HG03354 (cell line): ENCODE results near the gene SDHA.
"Not testable (repeated sequence)": the region's sequence is repeated elsewhere in the genome, so short reads cannot be mapped to it uniquely, and the experiment has no call there.

Experiments used
- ATAC-seq: cut with Tn5 transposase; IDR thresholded peaks from one replicate; pipeline ENCODE4 v1.9.1; 2021; ENCODE audit warnings: mild to moderate bottlenecking; ENCODE audit not compliant: unreplicated experiment, poor library complexity, severe bottlenecking

The SDHA gene

DNA sequence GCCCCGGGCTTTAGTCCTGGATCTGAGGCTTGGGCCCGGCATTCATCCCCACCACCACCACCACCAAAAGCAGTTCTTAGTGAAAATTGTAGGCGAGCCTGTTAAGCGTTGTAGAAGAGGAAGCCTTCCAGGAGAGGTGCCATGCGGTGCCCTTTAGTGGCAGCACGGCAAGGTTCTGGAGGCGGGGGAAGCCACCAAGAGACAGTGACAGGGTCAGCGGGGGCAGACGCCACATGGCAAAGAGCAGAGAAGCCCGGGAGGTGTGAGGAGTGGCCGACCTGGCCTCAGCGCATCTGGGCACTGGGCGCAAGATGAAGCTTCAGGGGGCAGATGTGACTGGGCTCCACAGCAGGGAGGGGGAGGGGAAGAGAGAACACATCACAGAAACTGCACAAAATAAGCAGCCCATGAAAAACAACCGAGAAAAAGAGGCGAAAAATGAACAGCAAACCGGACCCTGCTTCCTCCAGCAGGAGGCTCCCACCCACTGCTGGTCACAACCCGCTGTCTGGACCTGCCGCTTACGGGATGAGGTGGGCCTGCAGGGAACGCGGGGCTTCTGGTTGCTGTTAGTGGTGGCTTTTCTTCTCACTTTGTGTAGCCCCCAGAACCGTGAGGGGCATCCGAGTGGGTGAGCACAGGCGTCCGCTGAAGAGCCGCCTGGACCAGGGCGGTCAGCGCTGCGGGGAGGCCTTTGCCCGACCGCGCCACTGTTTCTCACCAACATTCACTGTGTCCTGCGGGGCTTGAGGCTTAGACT is 22.5 kb upstream of the SDHA start:
- no peak for ATAC-seq

DNA sequence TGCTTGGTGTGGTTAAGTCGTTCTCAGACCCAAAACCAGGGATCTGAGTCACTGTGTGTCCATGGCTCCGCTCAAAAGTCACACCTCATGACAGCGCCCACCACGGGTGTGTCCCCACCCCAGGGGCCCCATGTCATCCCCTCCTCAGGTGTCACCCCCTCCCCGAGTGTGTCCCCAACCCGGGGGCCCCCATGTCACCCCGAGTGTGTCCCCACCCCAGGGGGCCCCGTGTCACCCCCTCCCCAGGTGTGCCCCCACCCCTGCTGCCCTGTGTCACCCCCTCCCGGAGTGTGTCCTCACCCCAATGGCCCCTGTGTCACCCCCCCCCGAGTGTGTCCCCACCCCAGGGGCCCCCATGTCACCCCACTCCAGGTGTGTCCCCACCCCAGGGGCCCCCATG is 21.8 kb upstream of the SDHA start:
- no peak for ATAC-seq

DNA sequence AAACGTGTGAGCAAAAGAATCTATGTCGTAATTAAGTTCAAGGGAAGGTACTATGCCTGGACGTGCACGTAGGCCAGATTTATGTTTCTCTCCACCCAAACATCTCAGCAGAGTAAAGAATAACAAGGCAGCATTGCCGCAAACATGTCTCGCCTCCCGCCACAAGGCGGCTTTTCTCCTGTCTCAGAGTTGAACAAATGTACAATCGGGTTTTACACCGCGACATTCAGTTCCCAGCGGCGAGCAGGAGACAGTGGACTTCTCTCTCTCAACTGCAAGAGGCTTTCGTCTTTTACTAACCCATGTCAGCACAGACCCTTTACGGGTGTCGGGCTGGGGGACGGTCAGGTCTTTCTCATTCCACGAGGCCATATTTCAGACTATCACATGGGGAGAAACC is 21.1 kb upstream of the SDHA start:
- not testable (repeated sequence) for ATAC-seq

DNA sequence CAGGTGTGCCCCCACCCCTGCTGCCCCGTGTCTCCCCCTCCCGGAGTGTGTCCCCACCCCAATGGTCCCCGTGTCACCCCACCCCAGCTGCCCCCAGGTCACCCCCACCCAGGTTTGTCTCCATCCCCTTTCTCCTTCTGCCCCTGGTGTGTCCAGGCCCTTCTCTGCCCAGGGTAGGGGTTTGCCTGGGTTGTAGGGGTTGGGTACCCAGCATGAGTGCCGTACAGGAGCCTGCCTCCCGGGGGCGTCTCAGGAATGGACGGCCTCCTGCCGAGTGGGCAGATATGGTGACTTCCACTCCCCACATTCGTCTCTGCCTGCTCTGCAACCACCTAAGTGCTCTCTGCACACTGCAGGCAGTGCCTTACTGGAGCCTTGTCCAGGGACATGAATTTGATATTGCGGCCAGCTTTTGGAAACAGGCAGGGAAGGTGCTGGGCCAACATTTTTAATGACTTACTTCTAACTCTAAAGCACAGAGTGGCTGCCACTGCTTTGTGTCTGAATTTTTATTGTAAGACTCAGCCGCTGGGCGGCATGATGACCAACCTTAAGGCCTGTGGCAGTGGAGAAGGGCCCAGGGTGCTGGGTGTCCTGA is 20.1 kb upstream of the SDHA start:
- no peak for ATAC-seq

DNA sequence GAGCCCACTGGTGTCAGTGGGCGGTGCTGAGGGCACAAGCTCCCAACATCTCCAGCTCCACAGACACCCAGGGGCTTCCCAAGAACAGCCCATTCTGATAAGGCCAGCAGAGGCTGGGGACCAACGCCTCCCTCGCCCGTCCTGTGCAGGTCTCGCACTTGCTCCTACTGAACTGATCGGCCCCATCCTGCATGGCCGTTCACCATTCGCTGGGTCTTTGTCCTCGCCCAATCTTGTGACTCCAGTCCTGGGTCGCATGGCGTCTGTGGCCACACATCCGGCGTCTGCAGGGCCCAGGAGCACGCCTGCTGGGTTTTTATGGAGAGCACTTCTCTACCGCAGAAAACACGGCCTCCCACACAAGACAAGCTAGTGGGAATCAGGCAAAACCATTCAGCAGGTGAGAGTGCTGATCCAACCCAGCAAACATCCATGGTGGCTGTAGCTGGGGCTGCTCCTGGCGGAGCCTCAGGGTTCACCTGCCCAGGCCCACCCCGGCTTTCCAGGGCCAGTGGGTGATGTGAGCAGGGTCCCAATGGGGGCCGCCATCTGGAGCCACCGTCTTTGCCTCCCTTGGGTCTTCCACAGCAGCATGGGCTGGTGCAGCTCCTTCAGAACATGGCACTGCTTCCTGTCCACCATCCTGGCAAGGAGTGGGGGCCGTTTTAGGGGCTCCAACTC is 19.5 kb upstream of the SDHA start:
- no peak for ATAC-seq

DNA sequence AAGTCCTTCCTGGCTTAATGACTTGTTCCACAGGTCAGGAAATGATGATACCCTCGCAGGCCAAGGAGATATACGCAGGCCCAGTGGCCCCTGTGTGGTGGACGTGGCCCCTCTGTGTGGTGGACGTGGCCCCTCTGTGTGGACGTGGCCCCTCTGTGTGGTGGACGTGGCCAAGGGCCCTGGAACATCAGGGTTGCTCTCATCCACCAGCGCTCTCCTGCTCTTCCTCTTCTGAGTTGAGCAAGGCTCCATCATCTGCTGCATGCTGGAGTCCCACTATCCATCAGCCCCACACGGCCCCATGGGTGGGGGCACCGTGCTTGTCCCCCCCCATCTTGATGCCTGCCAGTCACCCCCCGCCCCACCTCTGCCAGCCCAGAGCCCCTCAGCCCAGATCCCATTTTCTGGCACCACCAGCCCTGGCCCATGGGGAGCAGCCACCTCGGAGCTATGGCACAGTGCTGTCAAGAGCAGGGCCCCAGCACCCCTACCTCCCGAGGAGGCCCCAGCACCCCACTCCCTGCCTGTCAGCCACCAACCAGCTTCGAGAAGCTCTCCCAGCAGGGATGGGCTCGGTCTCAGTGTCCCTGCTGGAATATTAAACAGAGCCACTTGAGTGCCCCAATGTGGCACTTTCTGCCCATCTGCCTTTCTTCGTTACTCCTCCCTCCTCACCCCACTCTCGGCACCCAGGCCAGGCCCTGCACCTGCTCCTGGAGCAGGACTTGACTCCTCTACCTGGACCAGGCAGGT is 18.7 kb upstream of the SDHA start:
- ATAC-seq = no peak

DNA sequence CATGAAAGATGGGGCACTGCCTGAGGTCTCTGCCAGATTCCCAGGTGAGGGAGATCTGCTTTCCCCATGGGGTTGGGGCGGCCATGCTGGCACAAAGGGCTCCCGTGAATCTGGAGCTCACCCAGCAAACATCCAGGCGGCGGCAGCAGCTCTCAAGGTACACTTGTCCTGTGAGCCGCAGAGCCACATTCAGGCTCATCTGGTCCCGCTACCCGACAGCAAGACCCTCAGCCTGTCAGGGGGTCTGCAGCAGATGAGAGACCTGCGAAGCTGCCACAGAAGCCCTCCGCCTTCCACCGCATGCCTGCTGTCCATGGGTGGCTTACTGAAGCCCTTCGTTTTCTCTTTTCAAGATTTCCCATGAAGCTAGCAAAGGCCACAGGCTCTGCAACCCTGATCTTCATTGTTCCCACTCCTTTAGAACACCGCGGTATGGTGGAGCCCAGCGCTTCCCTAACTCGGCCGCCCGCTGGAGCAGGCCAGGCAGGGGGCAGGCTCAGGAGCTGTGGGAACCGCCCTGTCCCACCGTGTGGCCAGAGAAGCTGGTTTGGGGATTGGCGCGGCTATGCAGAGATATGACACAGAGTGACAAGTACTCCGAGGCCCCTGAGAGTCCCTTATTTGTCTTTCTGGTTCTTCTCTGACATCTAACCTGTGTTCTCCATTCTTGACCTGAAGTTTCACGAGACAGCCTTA is 18.0 kb upstream of the SDHA start:
- no peak for ATAC-seq

DNA sequence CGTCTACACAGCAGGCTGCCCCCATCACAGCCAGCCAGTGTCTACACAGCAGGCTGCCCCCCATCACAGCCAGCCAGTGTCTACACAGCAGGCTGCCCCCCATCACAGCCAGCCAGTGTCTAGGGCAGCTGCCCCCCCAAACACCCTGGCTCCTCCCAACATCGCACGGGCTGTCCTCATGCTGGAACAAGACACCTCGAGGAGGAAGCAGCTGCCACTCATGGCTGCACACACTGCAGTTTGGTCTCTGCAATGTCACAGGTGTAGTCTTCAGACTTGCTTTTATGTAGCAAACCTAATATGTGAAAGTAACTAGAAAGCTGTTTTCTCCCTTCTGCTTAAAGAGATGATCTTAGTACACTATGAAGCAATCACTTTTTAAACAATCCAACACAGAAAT is 17.1 kb upstream of the SDHA start:
- no peak for ATAC-seq

DNA sequence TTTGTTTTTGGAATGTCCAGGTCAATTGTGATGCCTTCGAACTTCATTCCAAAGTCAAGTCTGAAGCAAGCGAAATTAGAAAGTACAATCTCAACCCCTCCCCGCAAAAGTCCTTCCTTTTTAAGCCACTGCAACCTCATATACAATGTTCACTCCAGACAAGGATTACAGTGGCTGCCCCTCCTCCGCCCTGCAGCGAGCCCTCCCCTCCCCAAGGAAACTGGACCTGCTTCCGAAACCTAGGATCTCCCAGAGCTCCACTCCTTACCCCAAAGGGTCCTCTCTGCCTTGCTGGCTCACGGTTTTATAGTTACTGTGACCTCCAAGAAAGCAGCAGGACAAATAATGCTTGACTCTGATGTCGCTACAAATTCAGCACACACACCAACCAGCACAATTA is 16.4 kb upstream of the SDHA start:
- no peak for ATAC-seq

DNA sequence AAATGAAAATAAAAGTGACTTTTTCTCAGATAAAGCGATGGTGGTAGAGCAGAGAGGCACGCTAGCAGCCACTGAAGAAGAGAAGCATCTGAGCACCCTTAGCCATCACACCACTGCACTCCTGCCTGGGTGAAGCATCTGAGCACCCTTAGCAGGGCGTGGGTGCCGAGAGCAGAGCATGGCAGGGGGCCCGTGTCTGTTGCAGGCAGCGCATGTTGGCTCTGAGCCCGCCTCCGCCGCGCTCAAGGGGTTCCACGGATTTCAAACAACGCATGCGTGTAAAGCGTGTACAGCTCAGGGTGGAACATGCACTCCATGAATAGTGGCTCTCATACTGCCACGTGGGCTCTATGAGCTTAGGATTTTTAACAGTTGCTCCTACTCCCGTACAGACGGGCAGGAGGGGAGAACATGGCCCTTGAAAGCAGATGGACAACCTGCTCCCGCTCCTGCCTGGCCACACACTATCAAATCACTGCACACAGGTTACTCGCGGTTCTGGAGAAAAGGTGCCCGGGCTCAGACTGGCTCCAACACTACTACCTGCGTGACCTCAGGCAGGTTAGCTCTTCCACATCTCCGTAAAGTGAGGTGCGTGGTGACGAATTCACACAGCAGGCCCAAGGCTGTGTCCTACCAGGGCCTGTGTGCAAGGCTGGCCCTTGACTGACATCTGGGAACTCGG is 14.7 kb upstream of the SDHA start:
- no peak for ATAC-seq

DNA sequence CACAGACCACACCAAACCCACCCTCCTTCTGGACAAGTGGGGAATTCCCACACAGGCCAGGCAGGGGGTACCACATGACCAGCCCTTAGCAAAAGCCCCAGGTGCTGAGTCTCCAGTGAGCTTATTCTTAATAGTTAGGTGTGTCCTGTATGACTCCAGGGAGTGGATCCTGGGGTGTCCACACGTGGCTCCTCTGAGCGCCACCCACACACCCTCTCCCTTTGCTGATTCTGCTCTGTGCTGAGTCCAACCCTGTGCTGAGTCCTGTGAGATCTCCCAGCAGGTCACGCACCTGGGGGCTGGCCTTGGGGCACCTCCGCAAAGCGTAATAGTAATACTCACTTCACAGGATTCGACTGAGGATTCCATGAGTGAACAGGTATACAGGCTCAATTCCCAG is 14.1 kb upstream of the SDHA start:
- ATAC-seq = no peak

DNA sequence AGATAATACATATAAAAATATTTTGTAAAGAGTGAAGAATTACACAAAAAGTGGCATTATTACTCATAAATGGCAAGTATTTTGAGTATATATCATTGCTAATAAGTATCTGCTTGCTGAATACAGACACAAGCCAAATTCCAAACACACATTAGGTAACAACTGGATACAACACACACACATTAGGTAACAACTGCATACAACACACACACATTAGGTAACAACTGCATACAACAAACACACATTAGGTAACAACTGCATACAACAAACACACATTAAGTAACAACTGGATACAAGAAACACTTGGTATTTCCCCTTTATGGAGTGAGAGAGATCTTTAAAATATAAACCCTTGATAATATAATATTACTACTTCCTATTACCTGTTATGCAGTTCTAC is 13.7 kb upstream of the SDHA start:
- ATAC-seq = no peak

DNA sequence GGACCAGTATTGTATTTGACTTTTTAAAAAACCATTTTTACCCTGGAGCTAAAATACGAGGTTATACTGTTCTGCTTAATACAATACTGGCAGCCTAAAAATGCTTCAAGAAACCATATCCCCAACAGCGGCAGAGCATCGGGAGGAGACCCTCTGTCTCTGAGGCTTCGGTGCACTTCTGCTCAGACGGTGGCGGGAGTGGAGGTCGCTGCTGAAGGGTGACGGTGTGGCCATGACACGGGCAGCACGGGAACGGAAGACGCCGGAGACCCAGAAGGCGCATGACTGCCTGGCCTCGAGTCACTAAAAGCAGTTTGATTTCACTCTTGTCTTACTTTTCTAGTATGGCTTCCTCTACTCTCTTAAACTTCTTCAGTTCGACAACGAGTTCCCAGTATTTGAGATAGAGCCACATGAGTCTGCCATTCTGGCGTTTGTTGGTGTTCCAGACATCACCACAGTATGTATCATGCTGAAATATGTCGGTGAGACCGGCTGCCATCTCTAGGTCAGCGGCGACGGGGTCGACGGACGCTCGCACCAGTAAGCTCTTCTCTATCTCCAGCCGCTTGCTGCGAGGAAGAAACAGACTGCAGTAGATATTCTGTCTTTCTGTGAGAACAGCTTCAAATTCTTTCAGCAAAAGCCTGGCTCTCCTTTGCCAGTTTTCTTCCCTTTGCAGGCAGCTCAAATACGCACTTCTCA is 13.0 kb upstream of the SDHA start:
- ATAC-seq = no peak

DNA sequence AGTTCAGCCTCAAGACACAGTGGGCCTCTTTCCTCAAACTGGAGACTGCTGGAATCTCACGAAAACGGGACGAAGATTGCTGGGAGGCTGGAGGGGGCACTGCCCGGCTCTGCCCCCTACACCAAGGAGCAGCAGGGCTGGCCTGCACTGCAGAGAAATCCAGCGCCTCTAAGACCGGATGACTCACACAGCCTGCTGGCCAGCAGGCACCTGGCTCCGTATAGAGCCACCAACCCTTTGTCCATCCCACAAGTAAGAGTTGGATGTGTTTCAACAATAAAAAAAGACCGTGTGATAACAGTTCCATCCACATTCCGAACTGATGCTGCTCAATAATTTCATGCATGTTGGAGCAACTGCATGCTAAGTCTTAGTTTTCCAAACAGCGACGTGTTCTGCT is 11.7 kb upstream of the SDHA start:
- no peak for ATAC-seq

DNA sequence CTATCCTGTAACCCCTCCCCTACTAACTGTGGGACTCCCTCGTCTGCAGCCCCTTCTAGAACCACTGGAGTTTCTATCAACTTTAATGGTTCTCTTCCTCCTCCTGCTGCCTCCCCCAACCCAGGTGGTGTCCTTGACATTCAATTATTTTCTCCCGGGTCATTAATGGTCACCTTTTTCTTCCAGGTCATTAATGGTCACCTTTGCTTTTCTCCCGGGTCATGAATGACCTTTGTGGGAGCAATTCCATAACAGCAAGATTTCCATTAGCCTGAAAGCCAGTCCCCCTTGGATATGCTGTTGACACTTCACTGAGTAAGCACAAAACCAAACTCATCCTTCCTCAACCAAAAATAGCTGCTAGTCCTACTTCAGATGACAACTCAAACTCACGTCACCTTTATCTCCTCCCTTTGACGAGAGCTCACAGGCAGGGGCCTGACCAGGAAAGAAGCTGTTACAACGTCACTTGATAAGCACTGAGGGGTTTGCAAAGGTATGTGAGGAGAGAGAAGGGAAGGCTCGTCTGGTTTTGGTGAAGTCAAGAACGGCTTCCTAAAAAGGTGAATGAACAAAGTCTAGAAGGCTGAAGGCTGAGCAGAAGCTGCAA is 11.1 kb upstream of the SDHA start:
- ATAC-seq = no peak

DNA sequence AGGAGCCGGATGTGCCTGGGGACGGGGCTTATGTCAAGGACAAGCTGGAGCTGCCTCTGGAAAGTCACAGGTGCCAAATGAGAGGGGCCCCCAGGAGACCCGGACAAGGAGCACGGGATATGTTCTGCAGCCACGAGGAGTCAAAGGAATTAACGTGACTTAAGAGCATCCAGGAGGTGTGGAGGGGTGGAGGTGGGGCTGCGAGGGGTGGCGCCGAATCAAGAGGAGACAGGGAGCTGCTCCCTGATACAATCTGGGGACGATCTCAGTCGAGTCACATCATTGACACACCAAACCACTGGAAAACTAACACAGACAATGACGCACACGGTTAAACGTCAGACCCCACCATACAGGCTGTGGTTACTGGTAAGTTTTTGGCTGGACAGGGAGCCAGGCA is 10.5 kb upstream of the SDHA start:
- no peak for ATAC-seq

DNA sequence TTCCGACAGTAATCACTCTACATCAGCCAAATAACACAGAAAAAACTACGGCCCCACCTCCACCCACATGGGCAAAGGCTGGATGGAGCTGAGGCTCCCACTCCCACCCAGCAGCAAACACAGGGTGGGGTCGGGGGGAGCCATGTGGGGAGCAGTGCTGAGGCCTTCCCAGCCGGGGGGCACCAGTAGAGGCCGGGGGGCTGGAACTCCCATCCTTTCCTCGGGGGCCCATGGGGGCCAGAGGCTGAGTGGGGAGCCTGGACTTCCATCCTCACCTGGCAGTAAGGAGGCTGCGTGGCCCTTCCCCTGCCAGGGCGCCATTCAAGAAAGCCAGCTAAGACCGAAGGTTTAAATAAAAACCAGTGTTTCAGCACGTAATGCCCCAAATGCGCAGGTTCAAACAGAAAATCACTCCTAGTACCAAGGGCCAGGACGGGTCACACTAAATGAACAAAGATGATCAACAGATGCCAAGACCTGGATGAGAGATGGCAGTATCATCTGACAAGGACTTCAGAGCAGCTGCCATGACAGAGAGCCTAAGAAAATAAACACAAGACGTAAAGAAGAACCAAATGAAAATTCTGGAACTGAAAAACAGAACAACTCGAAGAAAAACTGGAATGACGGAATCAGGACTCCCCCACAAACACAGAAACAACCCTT is 9.5 kb upstream of the SDHA start:
- ATAC-seq = no peak

DNA sequence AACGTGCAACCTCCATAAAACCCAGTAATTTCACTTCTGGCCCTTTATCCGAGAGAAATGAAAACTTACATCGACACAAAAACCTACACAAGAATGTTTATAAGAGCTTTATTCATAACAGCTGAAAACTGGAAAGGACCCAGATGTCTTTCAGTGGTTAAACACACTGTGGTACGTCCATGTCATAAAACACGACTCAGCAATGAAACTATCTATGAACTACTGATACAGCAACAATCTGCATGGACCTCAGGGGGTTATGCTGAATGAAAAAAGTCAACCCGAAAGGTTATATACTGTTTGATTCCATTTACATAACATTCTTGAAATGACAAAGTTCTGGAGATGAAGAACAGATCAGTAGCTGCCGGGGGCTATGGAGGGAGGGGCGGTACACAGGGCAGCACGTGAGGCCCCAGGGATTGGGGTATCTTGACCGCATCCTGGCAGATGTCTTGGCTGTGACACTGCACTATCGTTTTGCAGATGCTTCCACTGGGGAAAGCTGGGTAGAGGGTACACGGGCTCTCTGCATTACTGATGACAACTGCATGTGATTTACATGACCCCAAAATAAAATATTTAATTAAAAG is 4.2 kb upstream of the SDHA start:
- ATAC-seq = no peak
